HG03469 (cell line): ENCODE data around the gene PCDHGA12.
"Not testable (repeated sequence)": the region's sequence is repeated elsewhere in the genome, so short reads cannot be mapped to it uniquely, and the experiment has no call there.

Source experiments
- ATAC-seq: cut with Tn5 transposase; IDR thresholded peaks from one replicate; pipeline ENCODE4 v1.9.1; 2021; ENCODE audit warnings: mild to moderate bottlenecking, moderate library complexity, moderate number of reproducible peaks; ENCODE audit not compliant: unreplicated experiment

PCDHGA12 gene

GRCh38 chr5:141430332-141431113 lies at the start of gene PCDHGA12:
Gene PCDHGA12, plus strand, starts transcription at chr5:141430507. Its CDS starts 253 bp downstream, at chr5:141430760.
- ATAC-seq: peak; percentile 85

- no peak for ATAC-seq
Measured at GRCh38 chr5:141382469-141383294, 47.6 kb upstream of the PCDHGA12 start, which contains the start of gene PCDHGA7. Gene PCDHGA7, plus strand, starts transcription at chr5:141382742. Its CDS starts 158 bp downstream, at chr5:141382900.

DNA sequence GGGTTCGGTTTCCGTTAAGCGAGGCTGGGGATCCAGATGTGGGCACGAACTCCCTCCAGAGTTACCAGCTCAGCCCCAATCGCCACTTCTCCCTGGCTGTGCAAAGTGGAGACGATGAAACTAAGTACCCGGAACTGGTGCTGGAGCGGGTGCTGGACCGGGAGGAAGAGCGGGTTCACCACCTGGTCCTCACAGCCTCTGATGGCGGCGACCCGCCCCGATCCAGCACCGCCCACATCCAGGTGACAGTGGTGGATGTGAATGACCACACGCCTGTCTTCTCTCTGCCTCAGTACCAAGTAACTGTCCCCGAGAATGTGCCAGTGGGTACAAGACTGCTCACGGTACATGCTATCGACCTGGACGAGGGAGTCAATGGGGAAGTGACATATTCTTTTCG lies 47.0 kb upstream of the PCDHGA12 start:
- no peak for ATAC-seq

DNA sequence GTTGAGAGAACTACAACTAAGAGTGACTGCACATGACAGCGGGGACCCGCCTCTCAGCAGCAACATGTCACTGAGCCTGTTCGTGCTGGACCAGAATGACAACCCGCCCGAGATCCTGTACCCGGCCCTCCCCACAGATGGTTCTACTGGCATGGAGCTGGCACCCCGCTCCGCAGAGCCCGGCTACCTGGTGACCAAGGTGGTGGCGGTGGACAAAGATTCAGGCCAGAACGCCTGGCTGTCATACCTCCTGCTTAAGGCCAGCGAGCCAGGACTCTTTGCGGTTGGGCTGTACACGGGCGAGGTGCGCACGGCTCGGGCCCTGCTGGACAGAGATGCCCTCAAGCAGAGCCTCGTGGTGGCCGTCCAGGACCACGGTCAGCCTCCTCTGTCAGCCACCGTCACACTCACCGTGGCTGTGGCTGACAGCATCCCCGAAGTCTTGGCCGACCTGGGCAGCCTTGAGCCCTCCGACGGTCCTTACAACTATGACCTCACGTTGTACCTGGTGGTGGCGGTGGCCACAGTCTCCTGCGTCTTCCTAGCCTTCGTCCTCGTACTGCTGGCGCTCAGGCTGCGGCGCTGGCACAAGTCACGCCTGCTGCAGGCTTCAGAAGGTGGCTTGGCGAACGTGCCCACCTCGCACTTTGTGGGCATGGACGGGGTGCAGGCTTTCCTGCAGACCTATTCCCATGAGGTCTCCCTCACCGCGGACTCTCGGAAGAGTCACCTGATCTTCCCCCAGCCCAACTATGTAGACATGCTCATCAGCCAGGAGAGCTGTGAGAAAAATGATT lies 45.6 kb upstream of the PCDHGA12 start:
- ATAC-seq: no peak

GRCh38 chr5:141387557-141388311 lies 42.6 kb upstream of the PCDHGA12 start, which contains the start of gene PCDHGB4:
Gene PCDHGB4, plus strand, starts transcription at chr5:141387698. Its CDS starts 187 bp downstream, at chr5:141387885.
- peak; percentile 60 for ATAC-seq

DNA sequence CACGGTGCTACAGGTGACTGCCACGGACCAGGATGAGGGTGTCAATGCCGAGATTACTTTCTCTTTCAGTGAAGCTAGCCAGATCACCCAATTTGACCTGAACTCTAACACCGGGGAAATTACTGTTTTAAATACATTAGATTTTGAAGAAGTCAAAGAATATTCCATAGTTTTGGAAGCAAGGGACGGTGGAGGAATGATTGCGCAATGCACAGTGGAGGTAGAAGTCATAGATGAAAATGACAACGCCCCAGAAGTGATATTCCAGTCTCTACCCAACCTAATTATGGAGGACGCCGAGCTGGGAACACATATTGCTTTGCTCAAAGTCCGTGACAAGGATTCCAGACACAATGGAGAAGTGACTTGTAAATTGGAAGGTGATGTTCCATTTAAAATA lies 41.6 kb upstream of the PCDHGA12 start:
- no peak for ATAC-seq

- no peak for ATAC-seq
Measured at GRCh38 chr5:141389153-141390042, 40.9 kb upstream of the PCDHGA12 start.

GRCh38 chr5:141392429-141393198 lies 37.7 kb upstream of the PCDHGA12 start, which contains the start of gene PCDHGA8:
Gene PCDHGA8, plus strand, starts transcription at chr5:141392633. Its CDS starts 181 bp downstream, at chr5:141392814.
- ATAC-seq: no peak

GRCh38 chr5:141393267-141393666 lies 37.0 kb upstream of the PCDHGA12 start:
- no peak for ATAC-seq

- not testable (repeated sequence) for ATAC-seq
Measured at GRCh38 chr5:141394401-141395187, 35.7 kb upstream of the PCDHGA12 start.

DNA sequence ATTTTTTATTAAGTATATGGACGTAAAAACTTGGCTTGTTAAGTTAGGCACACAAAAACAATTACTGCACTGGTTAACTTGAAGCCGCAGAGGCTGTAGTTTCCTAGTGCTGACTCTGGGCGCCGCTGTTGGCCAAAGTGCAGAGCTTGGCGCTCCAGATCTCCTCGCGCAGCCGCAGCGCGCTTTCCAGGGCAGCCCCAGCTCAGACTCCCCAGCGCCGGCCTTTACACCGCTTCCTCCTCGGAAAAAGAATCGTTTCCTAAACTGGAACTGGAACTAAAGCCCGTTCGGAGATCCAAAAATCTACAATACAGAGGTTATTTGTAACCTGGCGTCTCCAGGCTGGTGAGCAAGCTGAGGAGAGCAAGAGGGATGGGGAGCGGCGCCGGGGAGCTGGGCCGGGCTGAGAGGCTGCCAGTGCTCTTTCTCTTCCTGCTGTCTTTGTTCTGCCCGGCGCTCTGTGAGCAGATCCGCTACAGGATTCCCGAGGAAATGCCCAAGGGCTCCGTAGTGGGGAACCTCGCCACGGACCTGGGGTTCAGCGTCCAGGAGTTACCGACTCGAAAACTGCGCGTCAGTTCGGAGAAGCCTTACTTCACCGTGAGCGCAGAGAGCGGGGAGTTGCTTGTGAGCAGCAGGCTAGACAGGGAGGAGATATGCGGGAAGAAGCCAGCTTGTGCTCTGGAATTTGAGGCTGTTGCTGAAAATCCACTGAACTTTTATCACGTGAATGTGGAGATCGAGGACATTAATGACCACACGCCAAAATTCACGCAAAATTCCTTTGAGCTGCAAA lies 32.4 kb upstream of the PCDHGA12 start, which contains the start of gene PCDHGB5:
Gene PCDHGB5 (plus strand): TSS at position 192 of the 796 bp plus-strand sequence. CDS start 181 bp downstream, at position 373.
- not testable (repeated sequence) for ATAC-seq

DNA sequence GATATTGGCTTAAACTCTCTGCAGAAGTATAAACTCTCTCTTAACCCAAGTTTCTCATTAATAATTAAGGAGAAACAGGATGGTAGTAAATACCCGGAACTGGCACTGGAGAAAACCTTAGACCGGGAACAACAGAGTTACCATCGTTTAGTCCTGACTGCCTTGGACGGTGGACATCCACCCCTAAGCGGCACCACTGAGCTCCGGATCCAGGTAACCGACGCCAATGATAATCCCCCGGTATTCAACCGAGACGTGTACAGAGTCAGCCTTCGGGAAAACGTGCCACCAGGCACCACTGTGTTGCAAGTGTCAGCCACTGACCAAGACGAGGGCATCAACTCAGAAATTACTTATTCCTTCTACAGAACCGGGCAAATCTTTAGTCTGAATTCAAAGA lies 31.7 kb upstream of the PCDHGA12 start:
- no peak for ATAC-seq

DNA sequence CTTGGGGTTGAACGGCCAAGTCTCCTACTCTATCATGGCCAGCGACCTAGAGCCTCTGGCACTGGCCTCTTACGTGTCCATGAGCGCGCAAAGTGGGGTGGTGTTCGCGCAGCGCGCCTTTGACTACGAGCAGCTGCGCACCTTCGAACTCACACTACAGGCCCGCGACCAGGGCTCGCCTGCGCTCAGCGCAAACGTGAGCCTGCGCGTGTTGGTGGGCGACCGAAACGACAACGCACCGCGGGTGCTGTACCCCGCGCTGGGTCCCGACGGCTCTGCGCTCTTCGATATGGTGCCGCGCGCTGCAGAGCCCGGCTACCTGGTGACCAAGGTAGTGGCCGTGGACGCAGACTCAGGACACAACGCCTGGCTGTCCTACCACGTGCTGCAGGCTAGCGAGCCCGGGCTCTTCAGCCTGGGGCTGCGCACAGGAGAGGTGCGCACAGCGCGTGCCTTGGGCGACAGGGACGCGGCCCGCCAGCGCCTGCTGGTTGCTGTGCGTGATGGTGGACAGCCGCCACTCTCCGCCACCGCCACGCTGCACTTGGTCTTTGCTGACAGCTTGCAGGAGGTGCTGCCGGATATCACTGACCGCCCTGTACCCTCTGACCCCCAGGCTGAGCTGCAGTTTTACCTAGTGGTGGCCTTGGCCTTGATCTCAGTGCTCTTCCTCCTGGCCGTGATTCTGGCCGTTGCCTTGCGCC lies 30.6 kb upstream of the PCDHGA12 start:
- ATAC-seq: no peak

DNA sequence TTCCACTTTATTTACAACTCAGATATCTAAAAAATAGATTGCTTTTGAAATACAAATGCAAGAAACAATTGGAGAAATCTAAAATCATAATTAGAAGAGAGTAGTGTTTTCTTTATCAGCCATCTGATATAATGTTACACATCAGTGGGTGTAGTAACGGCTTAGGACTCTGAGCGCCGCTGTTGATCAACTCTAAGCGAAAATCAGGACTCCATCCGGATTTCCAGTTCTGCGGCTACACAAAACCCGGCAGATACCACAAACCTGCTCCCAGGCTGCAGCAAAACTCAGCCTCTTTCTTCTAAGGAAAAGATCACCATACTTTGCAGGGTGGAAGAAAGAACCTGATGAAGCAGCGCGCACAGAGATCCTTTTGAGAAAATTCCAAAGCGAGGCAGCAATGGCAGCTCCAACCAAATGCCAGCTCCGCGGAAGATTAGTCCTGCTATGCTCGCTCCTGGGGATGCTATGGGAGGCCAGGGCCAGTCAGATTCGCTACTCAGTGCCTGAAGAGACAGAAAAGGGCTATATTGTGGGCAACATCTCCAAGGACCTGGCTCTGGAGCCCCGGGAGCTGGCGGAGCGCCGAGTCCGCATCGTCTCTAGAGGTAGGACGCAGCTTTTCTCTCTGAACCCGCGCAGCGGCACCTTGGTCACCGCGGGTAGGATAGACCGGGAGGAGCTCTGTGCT lies 27.6 kb upstream of the PCDHGA12 start, which contains the start of gene PCDHGA9:
Gene PCDHGA9 (plus strand): TSS at position 226 of the 691 bp plus-strand sequence. CDS start 175 bp downstream, at position 401.
- ATAC-seq: no peak

DNA sequence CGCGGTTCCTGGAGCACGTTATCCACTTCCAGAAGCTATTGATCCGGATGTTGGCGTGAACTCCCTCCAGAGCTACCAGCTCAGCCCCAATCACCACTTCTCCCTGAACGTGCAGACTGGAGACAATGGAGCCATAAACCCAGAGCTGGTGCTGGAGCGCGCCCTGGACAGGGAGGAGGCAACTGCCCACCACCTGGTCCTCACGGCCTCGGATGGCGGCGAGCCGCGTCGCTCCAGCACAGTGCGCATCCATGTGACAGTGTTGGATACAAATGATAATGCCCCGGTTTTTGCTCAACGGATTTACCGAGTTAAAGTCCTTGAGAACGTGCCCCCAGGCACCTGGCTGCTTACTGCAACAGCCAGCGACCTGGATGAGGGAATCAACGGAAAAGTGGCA lies 26.9 kb upstream of the PCDHGA12 start:
- no peak for ATAC-seq
